HG03571 (cell line): Measurements from ENCODE around the gene SDK2.

Experiments used
- ATAC-seq: cut with Tn5 transposase; IDR thresholded peaks from one replicate; pipeline ENCODE4 v1.9.1; 2021; ENCODE audit not compliant: unreplicated experiment

Gene SDK2

GRCh38 chr17:73644145-73645049 is at the start of gene SDK2:
Gene SDK2 (minus strand): TSS chr17:73644445. CDS start chr17:73644088, 357 bp downstream.
- no peak for ATAC-seq

DNA sequence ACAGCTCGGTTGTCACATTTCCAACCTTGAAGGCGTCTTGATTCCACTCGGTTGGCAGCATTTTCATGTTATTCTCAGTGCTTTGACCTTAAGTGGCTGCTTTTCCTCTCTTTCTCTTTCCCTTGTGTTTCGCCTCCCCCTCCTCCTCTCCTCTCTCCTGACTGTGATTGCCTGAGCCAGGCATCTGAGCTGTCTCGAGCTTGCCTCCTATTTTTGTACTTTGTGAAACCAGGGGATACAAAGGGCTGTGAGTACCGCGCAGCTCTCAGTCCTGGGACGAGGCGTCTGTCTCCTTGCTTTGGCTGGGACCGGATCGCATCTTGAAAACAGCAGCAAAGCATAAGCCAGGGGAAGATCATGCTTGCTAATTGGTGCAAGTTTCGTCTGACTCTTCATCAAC is 48.8 kb upstream of the SDK2 start:
- ATAC-seq = no peak

DNA sequence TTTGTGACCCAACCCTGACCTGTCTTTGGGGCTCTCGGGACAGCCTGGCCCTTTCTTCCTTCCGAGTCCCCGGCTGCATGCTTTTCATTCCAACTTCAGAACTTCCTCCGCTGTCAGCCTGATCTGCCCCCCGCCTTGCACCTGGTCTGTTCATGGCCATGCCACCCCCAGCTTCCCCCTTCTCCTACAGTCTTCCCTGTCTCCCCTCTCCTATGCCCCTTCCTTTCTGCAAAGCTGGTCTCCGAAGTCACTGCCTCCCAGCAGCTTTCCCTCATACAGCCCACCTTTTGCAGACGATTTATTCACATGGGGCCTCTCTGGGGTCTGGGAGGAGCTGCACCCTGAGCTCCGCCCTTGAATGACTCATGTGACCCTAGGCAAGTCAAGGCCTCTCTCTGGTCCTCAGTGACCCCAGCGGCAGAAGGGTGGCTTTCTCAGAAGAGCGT is 47.1 kb upstream of the SDK2 start:
- ATAC-seq = no peak

GRCh38 chr17:73690676-73691075 is 46.4 kb upstream of the SDK2 start:
- no peak for ATAC-seq

DNA sequence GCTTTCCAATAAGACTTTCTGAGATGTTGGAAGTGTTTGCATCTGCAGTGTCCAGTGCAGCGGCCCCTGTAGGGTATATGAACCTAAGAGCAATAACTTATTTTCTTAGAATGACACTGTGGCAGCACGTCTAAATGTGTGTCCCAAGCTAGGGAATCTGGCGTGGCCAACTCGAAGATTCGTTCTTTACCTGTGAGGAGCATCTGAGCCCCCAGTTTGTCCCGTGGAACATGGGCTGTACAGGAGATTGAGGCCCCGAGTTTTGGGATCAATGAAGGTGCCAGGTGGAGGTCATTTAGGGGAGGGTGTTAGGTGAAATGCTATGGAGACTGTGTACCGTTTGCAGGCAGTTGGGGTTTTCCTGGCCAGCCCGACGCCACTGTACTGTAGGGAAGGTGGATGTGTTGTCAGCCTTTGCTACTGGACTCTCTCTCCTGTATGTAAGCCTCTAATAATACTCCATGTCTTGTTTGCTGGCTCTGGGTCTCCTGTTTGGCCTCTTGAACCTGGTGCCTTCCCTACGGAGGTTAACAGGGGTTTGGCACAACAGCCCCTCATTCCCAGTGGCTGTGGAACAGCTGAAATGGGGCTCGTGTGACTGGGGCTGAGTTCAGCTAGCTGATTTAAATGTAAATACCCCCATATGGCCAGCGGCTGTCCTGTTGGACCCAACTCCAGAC is 45.5 kb upstream of the SDK2 start:
- no peak for ATAC-seq

- no peak for ATAC-seq
Observed at GRCh38 chr17:73686961-73687360, 42.7 kb upstream of the SDK2 start.

DNA sequence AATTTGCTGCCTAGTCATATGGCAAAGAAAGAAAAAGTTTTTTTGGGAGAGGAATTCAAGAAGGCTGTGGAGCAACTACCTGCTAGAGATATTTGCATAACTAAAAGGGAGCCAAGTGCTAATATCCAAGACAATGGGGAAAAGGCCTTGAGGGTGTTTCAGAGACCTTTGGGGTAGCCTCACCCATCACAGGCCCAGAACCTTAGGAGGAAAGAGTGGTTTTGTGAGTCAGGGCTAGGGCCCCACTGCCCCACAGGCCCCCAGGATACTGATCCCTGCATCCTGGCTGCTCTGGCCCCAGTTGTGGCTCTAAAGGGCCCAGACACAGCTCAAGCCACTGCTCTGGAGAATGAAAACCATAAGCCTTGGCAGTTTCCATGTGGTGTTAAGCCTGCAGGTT is 41.9 kb upstream of the SDK2 start:
- ATAC-seq = no peak

DNA sequence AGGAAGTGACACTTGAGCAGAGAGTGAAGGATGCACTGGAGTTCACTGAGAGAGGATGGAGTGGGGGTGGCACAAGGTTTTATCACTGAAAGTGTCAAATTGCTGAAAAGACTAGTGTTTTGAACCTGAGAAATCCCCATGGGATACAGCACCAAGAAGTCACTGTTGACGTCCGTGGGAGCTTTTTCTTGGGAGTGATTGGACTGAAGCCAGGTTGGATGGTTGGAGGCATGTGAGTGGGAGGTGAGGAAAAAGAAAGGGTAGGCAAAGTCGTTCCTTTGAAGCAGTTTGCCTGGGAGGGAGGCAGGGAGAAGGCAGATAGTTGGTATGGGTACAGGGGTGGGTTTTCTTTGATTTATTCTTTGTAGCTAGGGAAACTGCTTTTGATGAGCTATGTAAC is 39.9 kb upstream of the SDK2 start:
- ATAC-seq = no peak

GRCh38 chr17:73683771-73684170 is 39.5 kb upstream of the SDK2 start:
- no peak for ATAC-seq

DNA sequence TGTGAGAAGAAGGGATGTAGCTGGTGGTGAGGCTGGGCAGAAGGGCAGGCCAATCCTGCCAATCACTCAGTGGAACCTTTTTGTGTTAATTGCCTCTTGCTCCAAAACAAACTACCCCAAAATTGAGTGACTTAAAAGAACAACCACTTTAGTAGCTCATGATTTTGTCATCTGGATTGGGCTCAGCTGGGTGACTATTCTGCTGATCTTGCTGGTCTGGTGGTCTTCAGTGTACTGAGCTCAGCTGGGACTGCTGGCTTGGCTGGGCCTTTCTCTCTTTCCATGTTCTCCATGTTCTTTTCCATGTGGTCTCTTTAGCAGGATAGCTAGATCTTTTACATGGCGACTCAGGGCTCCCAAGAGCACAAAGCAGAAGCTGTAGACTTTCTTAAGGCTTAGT is 37.7 kb upstream of the SDK2 start:
- no peak for ATAC-seq

- no peak for ATAC-seq
Observed at GRCh38 chr17:73679476-73679875, 35.2 kb upstream of the SDK2 start.

DNA sequence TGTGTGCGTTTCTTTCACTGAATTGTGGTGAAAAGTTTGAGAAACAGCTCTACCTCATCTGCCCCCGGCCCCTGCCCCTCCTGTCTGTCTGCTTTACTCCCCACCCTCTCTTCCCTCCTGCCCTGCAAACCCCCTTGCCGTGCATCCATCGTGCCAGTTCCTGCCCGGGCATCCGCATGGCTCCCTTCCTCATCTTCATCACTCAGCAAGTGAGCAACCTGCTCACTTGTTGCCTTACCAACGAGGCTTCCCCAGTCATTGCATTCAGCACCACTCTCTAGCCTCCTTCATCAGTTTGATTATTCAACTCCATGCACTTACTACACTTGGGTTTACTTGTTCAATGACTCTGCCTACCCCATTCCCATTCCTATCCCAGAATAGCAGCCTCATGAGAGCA is 34.8 kb upstream of the SDK2 start:
- ATAC-seq = no peak

DNA sequence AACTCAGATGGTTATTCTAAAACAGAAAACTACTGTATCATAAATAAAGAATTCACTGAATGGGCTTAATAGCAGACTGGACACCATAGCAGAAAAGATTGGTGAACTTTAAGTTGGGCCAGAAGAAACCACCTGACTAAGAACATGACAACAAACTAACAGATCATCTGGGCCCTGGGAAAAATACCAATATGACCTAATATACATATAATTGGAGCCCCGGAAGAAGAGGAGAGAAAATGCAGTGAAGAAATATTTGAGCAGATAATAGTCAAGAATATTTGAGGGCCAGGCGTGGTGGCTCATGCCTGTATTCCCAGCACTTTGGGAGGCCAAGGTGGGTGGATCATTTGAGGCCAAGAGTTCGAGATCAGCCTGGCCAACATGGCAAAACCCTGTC is 25.5 kb upstream of the SDK2 start:
- no peak for ATAC-seq

DNA sequence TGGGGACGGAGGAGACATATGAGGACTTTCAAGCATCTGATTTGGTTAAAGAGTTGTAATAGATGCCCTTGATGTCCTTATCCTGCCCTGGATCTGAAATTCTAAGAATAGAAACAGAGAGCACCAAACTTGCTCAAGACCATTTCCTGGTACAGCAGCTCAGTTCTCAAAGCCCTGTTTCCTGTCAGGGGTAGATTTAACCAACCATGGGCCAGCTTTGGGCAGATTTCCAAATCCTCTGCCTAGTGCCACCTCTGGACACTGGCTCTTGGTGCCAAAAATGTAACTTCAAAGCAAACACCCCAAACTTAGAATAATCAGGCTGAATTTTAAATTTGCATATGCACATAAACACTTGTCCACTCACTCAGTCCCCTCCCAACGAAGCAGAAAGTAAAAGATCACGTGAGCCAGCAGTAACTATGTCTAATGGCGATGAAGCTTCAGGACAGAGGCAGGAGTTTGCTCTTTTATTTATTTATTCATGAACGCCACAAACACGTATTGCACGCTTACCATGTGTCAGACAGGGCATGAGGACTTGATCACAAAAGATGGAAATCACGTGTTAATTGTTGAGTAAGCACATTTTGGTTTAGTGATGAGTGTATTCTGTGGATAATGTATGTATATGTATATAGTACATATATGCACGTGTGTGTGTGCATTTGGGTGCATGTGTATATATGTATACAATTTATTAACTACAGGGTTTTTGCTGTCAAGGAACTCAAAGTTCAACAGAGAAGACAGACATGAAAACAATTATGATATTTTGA is 23.1 kb upstream of the SDK2 start:
- ATAC-seq = no peak

GRCh38 chr17:73663614-73664013 is 19.4 kb upstream of the SDK2 start:
- ATAC-seq = no peak

- ATAC-seq = no peak
Observed at GRCh38 chr17:73660366-73660765, 16.1 kb upstream of the SDK2 start.

DNA sequence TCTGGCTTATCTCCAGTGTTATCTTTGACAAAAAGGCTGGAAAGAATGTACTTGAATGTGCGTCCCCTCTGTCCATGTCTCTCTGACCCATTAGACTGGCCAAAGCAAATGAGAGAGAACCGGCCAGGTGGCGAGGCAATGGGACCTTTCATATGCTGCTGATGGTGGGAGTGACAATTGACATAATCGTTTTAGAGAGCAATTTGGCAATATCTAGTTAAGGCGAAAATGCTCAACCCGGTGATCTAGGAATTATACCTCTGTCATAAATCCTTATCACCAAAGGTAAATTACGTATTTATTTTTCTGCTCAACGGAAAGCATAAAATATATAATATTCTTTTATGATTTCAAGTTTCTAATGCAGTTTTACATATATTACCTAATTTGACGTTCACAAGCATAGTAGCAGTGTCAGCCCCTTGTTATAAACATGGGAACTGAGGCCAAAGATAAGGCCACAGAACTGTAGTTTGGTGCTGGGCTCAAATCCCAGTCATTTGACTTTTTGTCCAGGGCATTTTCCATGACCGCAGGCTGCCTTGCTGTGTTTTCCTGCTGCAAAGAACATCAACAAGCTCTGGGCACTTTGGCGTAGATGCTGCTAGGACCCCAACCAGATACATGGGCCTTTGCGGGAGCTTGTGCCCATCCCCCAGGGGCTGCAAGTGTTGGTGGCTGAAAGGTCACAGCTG is 14.7 kb upstream of the SDK2 start:
- no peak for ATAC-seq

- no peak for ATAC-seq
Observed at GRCh38 chr17:73657473-73658116, 13.3 kb upstream of the SDK2 start.

- no peak for ATAC-seq
Observed at GRCh38 chr17:73654241-73654640, 10.0 kb upstream of the SDK2 start.

GRCh38 chr17:73653810-73654209 is 9.6 kb upstream of the SDK2 start:
- ATAC-seq = no peak
